ENCODE results near the gene CLASP1.

- TF ChIP-seq CTCF (IDR thresholded peaks at IDR 0.05): no peak
- no peak for TF ChIP-seq EZH2 (IDR thresholded peaks at IDR 0.05)
These were observed 360.6 kb downstream of the CLASP1 start for GRCh38 chr2:121288454-121289231.
